Spleen (tissue), 11 donors: Measurements from ENCODE around the gene AHCYL2. TPM values are rescaled to one million over a fixed set of nuclear protein-coding genes. Genes with fewer than 3 reads are reported as not detected.

Experiments used
- DNase-seq: peaks from one replicate; pipeline ENCODE4 v3.0.0-alpha.2; 2020
- H3K27ac ChIP-seq, 8 donors: fragments of 200-600 bp; sonication (generic) in 7 of 8; 1 replicate in 4 of 8; 2 replicates in 4 of 8; pipeline versions ENCODE4 v1.5.0 to v1.8.0; 2016 to 2021; ENCODE audit warnings: inconsistent platforms in 4 of 8, mild to moderate bottlenecking in 4 of 8, moderate library complexity in 1 of 8
- H3K27me3 ChIP-seq, 7 donors: fragments of 200-600 bp; sonication (generic) in 6 of 7; replicated peaks in 1 of 7; 1 replicate in 4 of 7; 2 replicates in 3 of 7; pipeline versions ENCODE4 v1.5.0 to v1.8.0; 2016 to 2021; ENCODE audit warnings: inconsistent platforms in 3 of 7, mild to moderate bottlenecking in 1 of 7
- H3K36me3 ChIP-seq, 6 donors: fragments of 200-600 bp; sonication (generic) in 5 of 6; 1 replicate in 4 of 6; 2 replicates in 2 of 6; pipeline versions ENCODE4 v1.5.0 to v1.8.0; 2016 to 2021; ENCODE audit warnings: inconsistent platforms in 2 of 6
- H3K4me1 ChIP-seq, 6 donors: fragments of 200-600 bp; sonication (generic) in 5 of 6; 1 replicate in 3 of 6; 2 replicates in 3 of 6; pipeline versions ENCODE4 v1.5.0 to v1.8.0; 2016 to 2021; ENCODE audit warnings: inconsistent platforms in 3 of 6
- H3K4me3 ChIP-seq, 8 donors: fragments of 200-600 bp; sonication (generic) in 7 of 8; 1 replicate in 4 of 8; 2 replicates in 4 of 8; pipeline versions ENCODE4 v1.5.0 to v1.8.0; 2016 to 2021; ENCODE audit warnings: inconsistent platforms in 4 of 8, mild to moderate bottlenecking in 4 of 8, moderate library complexity in 2 of 8
- H3K9me3 ChIP-seq, 8 donors: fragments of 200-600 bp; sonication (generic) in 7 of 8; 1 replicate in 4 of 8; 2 replicates in 4 of 8; pipeline versions ENCODE4 v1.5.0 to v1.8.0; 2016 to 2021; ENCODE audit warnings: inconsistent platforms in 4 of 8
- POLR2A ChIP-seq, 3 donors: fragments of 450-650 bp; IDR thresholded peaks; one replicate each; pipeline ENCODE4 v1.5.1; 2017; ENCODE audit warnings: antibody characterized with exemption in 3 of 3, mild to moderate bottlenecking in 1 of 3
- POLR2AphosphoS5 ChIP-seq, 3 donors: sonication (generic); formaldehyde crosslinking; IDR thresholded peaks; one replicate each; pipeline ENCODE4 v1.5.1; 2017; ENCODE audit warnings: antibody characterized with exemption in 3 of 3
- WGBS, 5 donors: extraction: QIAGEN DNeasy Blood & Tissue Kit in 3 of 5; methylation state at CpG; one replicate each; pipeline versions ENCODE4 v1.1.5 to v1.1.7; 2013 to 2018; 5-methylcytosine and 5-hydroxymethylcytosine counted together
- intact Hi-C: fragments of 100-400 bp; cut with DNase I; formaldehyde crosslinking; loops from one replicate; pipeline ENCODE4 v1.15.0; 2023; ENCODE audit warnings: low total_unique reads
- polyA plus RNA-seq, 3 donors: library from polyadenylated mRNA; stranded (reverse); fragments of 200-250 nt; gene quantifications; one replicate each; pipeline ENCODE4 v1.2.1, GENCODE V29; 2013
- total RNA-seq, 7 donors: library from RNA; depleted of rRNA in 3 of 7; stranded (reverse); fragments of >200 nt in 3 of 7; fragmentation: NEBNext Ultra II Directional in 4 of 7; extraction: Animal tissue kit (Norgen Biotek cat#: 25700) in 4 of 7; gene quantifications; one replicate each; pipeline versions ENCODE4 v1.1.0 to v1.2.1, GENCODE V29; 2016 to 2021
- TF ChIP-seq, protein P1 (sequence below), 11 experiments: fragments of 200-600 bp in 7 of 11; fragments of 450-650 bp in 4 of 11; sonication (generic) in 4 of 11; IDR thresholded peaks in 8 of 11; conservative IDR thresholded peaks in 3 of 11; 1 replicate in 7 of 11; 2 replicates in 4 of 11; pipeline versions ENCODE4 v1.4.0 to v1.8.0; 2016 to 2021; ENCODE audit warnings: antibody characterized with exemption in 11 of 11, inconsistent platforms in 4 of 11, mild to moderate bottlenecking in 1 of 11
- donor health status: healthy with polysubstance abuse.
- donor health status: DM: no; HTN: no; CAD: no; lungs with moderate emphysema.
- donor health status: DM: no; HTN: no; CAD: no.
- donor health status: Bipolar disorder and iron deficiency.
- donor health status: healthy.
- donor health status: DM: no; HTN: no; CAD: no.
- donor health status: DM: yes; HTN: yes; CAD: no.

Gene AHCYL2
- total and polyA plus RNA-seq, 10 donors = 3.1 to 20.1 (median 17.8) TPM

GRCh38 chr7:129456421-129456820, 231.6 kb downstream of the AHCYL2 start:
- H3K9me3 ChIP-seq = no peaks in the 10 kb centered on the region
- intact Hi-C loops = no loop called here
- no peaks in the 10 kb centered on the region for H3K4me1 ChIP-seq
- TF ChIP-seq POLR2A (IDR thresholded peaks at IDR 0.05) (no peak), POLR2AphosphoS5 (IDR thresholded peaks at IDR 0.05) (no peak)
- TF ChIP-seq, protein P1, sequence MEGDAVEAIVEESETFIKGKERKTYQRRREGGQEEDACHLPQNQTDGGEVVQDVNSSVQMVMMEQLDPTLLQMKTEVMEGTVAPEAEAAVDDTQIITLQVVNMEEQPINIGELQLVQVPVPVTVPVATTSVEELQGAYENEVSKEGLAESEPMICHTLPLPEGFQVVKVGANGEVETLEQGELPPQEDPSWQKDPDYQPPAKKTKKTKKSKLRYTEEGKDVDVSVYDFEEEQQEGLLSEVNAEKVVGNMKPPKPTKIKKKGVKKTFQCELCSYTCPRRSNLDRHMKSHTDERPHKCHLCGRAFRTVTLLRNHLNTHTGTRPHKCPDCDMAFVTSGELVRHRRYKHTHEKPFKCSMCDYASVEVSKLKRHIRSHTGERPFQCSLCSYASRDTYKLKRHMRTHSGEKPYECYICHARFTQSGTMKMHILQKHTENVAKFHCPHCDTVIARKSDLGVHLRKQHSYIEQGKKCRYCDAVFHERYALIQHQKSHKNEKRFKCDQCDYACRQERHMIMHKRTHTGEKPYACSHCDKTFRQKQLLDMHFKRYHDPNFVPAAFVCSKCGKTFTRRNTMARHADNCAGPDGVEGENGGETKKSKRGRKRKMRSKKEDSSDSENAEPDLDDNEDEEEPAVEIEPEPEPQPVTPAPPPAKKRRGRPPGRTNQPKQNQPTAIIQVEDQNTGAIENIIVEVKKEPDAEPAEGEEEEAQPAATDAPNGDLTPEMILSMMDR (IDR thresholded peaks at IDR 0.05 in 8 of 11, conservative IDR thresholded peaks at IDR 0.05 in 3 of 11) = no peak
- 86 to 96% (median 93%) methylated on average over 10 of the region's 10 CpGs for WGBS, 5 donors
- H3K36me3 ChIP-seq = peaks cover 0 to 9% (median 0%) of the 10 kb centered on the region in 6 donors
- no peak overlapping the region for H3K4me3 ChIP-seq
- no peak overlapping the region for H3K27ac ChIP-seq
- no peak for DNase-seq
- peaks cover 0 to 5% (median 0%) of the 10 kb centered on the region in 7 donors for H3K27me3 ChIP-seq

DNA sequence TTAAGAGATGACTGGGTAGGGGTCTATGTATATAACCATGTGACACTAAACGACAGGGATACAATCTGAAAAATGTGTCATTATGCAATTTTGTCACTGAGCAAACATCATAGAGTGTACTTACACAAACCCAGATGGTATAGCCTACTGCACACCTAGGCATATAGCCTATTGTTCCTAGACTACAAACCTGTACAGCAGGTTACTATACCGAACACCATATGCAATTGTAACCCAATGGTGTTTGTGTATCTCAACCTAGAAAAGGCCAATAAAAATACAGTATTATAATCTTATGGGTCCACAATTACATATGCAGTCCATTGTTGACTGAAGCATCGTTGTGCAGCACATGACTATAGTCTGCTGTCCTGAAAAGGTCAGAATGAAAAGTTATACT, 232.3 kb downstream of the AHCYL2 start:
- Histone ChIP-seq H3K9me3 (no peaks in the 10 kb centered on the region), H3K4me3 (no peak overlapping the region), H3K27ac (no peak overlapping the region), H3K27me3 (peaks cover 0 to 5% (median 0%) of the 10 kb centered on the region in 7 donors), H3K4me1 (no peaks in the 10 kb centered on the region), H3K36me3 (peaks cover 0 to 9% (median 0%) of the 10 kb centered on the region in 6 donors)
- intact Hi-C loops = no loop called here
- 84 to 97% (median 92%) methylated on average over 3 of the region's 3 CpGs for WGBS, 5 donors
- DNase-seq = no peak
- TF ChIP-seq POLR2A (IDR thresholded peaks at IDR 0.05) = no peak
- TF ChIP-seq, protein P1 (IDR thresholded peaks at IDR 0.05 in 8 of 11, conservative IDR thresholded peaks at IDR 0.05 in 3 of 11) = no peak
- no peak for TF ChIP-seq POLR2AphosphoS5 (IDR thresholded peaks at IDR 0.05)

- H3K27me3 ChIP-seq = peaks cover 0 to 5% (median 0%) of the 10 kb centered on the region in 7 donors
- H3K27ac ChIP-seq = no peak overlapping the region
- H3K9me3 ChIP-seq = no peaks in the 10 kb centered on the region
- TF ChIP-seq POLR2A (IDR thresholded peaks at IDR 0.05) = no peak
- TF ChIP-seq, protein P1 (IDR thresholded peaks at IDR 0.05 in 8 of 11, conservative IDR thresholded peaks at IDR 0.05 in 3 of 11) = no peak
- TF ChIP-seq POLR2AphosphoS5 (IDR thresholded peaks at IDR 0.05) = no peak
- no peaks in the 10 kb centered on the region for H3K4me1 ChIP-seq
- DNase-seq = no peak
- H3K36me3 ChIP-seq = peaks cover 0 to 9% (median 0%) of the 10 kb centered on the region in 6 donors
- no peak overlapping the region for H3K4me3 ChIP-seq
- intact Hi-C loops = no loop called here
- 90 to 100% (median 97%) methylated on average over 5 of the region's 5 CpGs for WGBS, 5 donors
These were observed 233.3 kb downstream of the AHCYL2 start for GRCh38 chr7:129458171-129458570.

DNA sequence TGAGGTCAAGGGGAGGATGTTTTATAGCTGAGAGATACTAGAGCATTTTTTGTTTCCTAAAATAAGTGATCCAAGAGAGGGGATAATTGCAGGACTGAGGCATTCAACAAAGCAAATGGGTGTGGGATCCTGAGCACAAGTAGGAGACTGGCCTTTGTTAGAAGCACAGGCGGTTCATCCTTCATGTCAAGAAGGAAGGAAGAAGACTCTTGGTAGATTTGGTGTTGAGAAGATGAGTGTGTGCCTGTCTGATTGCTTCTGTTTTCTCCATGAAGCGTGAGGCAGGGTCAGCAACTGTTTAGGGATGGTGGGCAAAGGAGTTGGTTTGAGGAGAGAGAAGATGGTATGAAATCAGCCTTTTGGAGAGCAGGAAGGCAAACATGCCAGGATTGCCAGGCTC, 237.0 kb downstream of the AHCYL2 start:
- WGBS, 5 donors = 88 to 98% (median 93%) methylated on average over 2 of the region's 2 CpGs
- no peak overlapping the region for H3K4me3 ChIP-seq
- H3K27ac ChIP-seq = no peak overlapping the region
- no peaks in the 10 kb centered on the region for H3K4me1 ChIP-seq
- no peak for TF ChIP-seq POLR2A (IDR thresholded peaks at IDR 0.05)
- TF ChIP-seq POLR2AphosphoS5 (IDR thresholded peaks at IDR 0.05) = no peak
- TF ChIP-seq, protein P1 (IDR thresholded peaks at IDR 0.05 in 8 of 11, conservative IDR thresholded peaks at IDR 0.05 in 3 of 11) = no peak
- peaks cover 0 to 5% (median 0%) of the 10 kb centered on the region in 7 donors for H3K27me3 ChIP-seq
- DNase-seq = no peak
- H3K36me3 ChIP-seq = peaks cover 0 to 9% (median 0%) of the 10 kb centered on the region in 6 donors
- intact Hi-C loops = no loop called here
- no peaks in the 10 kb centered on the region for H3K9me3 ChIP-seq
